ENCODE results near the gene IL5RA.

The IL5RA gene

GRCh38 chr3:3037156-3037555, 73.0 kb downstream of the IL5RA start (continued):
- TF ChIP-seq POU6F1 (CRISPR knock-in tag; IDR thresholded peaks at IDR 0.05; ENCODE audit: borderline replicate concordance, low read depth) (no peak), CREB5 (CRISPR knock-in tag; IDR thresholded peaks at IDR 0.05; ENCODE audit: low read depth) (no peak), OSR1 (CRISPR knock-in tag; IDR thresholded peaks at IDR 0.05) (no peak)

DNA sequence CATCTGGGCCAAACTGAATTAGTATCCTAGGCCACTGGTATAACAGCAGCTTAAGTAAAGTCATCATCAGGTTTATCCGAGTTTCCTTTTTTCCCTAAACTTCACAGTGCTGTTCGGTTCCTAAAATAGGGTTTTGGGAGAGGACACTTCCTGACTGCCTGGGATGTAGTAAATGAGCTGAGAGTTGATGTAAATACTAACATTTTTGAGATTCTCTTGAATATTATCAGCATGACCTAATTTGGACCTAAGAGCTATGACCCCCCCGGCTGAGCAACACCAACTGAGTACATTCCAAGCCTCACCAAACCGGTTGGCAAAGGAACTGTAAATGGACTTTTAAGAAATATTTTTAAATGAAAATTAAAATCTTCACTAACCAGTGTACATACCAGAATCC, 78.8 kb downstream of the IL5RA start:
- TF ChIP-seq PPARA (CRISPR knock-in tag; IDR thresholded peaks at IDR 0.05; ENCODE audit: borderline replicate concordance): no peak
- no peak for TF ChIP-seq ARNTL (CRISPR knock-in tag; IDR thresholded peaks at IDR 0.05; ENCODE audit: borderline replicate concordance, low read depth)
- TF ChIP-seq TCF4 (CRISPR knock-in tag; IDR thresholded peaks at IDR 0.05; ENCODE audit: borderline replicate concordance): no peak
- no peak for TF ChIP-seq ZC3H10 (CRISPR knock-in tag; IDR thresholded peaks at IDR 0.05)
- no peak for TF ChIP-seq ZNF565 (CRISPR knock-in tag; conservative IDR thresholded peaks at IDR 0.05; ENCODE audit: low read depth)
- ATAC-seq: no peak

DNA sequence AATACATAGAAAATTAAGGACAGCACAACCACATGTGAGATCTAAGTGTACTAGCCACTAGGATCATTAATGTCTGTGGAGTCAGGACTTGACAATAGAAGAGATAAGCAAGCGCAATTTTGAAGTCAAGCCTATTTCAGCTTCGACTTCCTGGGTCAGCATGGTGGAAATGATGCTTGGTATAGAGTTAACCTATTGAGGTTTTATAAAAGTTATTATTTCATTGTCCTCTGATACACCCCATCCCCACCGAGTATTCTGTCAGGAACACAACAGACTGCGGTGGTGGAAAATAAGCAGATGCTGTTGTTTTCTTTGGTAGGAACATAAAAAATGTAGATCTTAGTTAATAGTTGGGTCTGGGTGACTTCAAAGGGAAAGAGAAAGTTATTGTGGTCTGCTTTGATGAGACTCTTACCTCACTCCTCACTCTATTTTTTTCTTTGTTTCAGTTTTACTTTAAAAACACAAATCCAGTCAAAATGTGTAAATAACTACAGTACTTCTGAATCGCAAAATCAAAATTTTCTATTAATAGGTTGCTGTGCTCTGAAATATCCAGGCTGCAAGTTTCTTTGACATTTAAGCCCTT, 82.1 kb downstream of the IL5RA start:
- TF ChIP-seq CSDC2 (CRISPR knock-in tag; IDR thresholded peaks at IDR 0.05) (no peak), PPARA (CRISPR knock-in tag; IDR thresholded peaks at IDR 0.05; ENCODE audit: borderline replicate concordance) (no peak), ZFP3 (CRISPR knock-in tag; IDR thresholded peaks at IDR 0.05) (no peak), ESRRG (CRISPR knock-in tag; IDR thresholded peaks at IDR 0.05) (no peak), OSR1 (CRISPR knock-in tag; IDR thresholded peaks at IDR 0.05) (no peak), TOX (CRISPR knock-in tag; IDR thresholded peaks at IDR 0.05; ENCODE audit: borderline replicate concordance) (no peak), RARB (CRISPR knock-in tag; IDR thresholded peaks at IDR 0.05) (no peak), ZNF8 (CRISPR knock-in tag; IDR thresholded peaks at IDR 0.05) (no peak), POU6F1 (CRISPR knock-in tag; IDR thresholded peaks at IDR 0.05; ENCODE audit: borderline replicate concordance, low read depth) (no peak), ARNTL (CRISPR knock-in tag; IDR thresholded peaks at IDR 0.05; ENCODE audit: borderline replicate concordance, low read depth) (no peak), ZNF70 (CRISPR knock-in tag; IDR thresholded peaks at IDR 0.05) (no peak), PATZ1 (CRISPR knock-in tag; IDR thresholded peaks at IDR 0.05; ENCODE audit: borderline replicate concordance) (no peak), CREB5 (CRISPR knock-in tag; IDR thresholded peaks at IDR 0.05; ENCODE audit: low read depth) (no peak), CSRNP3 (CRISPR knock-in tag; IDR thresholded peaks at IDR 0.05) (no peak), SNAI2 (CRISPR knock-in tag; IDR thresholded peaks at IDR 0.05) (no peak)
- ATAC-seq: no peak

Measured in SK-N-SH treated with all-trans-retinoic acid at 6 μM for 48 hours (cell line).